Activated CD4-positive, alpha-beta T cell treated with anti-CD3 and anti-CD28 coated beads, Interleukin-2, amount 50 U/mL, for 1 hour (primary cell): ENCODE data around the gene SHISA4.

Source experiments
- DNase-seq: peaks from one replicate; pipeline ENCODE4 v3.0.0-alpha.2; 2020

The SHISA4 gene

DNA sequence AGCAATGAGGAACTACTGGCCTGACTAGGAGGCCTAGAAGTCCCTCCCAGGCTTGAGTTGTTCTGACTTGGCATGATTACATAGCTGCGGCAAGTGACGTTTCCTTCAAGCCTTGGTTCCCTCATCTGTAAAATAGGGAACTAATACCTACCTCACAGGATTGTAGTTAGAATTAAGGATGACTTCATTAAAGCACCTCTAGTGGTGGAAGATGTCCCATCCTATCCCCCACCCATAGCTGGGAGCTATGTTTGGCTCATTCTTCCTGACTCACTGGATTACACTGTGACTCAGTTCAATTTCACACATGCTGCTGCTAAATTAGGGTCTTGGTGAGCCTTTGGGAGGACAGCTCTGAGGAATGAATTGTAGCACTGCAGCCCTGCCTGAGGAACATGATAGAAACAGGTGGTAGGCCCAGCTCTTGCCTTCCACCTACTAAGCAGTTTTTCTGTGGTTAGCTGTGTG is 6.0 kb upstream of the SHISA4 start:
- no peak for DNase-seq

DNA sequence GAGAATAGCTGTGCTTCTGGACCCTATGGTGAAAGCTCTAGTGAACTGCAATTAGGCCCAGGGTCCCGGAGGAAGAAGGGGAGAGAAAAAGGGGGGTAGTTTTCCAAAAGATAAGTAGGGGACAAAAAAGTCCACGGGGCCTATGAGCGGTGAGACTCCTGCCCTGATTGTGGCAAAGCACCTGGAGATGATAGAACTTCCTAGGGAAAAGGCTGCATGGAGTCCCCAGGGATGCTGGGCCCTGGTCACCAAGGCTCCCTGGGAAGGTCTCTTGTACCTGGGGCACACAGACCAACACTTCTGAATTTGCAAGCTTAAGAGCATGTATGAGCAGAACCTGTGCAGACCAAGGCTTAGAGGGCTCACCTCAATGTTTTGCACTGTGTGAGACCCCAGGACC is 5.4 kb upstream of the SHISA4 start:
- no peak for DNase-seq

GRCh38 chr1:201883786-201884185 is 4.9 kb upstream of the SHISA4 start:
- DNase-seq, result no peak

- no peak for DNase-seq
These were observed 4.3 kb upstream of the SHISA4 start for GRCh38 chr1:201884425-201884824.

DNA sequence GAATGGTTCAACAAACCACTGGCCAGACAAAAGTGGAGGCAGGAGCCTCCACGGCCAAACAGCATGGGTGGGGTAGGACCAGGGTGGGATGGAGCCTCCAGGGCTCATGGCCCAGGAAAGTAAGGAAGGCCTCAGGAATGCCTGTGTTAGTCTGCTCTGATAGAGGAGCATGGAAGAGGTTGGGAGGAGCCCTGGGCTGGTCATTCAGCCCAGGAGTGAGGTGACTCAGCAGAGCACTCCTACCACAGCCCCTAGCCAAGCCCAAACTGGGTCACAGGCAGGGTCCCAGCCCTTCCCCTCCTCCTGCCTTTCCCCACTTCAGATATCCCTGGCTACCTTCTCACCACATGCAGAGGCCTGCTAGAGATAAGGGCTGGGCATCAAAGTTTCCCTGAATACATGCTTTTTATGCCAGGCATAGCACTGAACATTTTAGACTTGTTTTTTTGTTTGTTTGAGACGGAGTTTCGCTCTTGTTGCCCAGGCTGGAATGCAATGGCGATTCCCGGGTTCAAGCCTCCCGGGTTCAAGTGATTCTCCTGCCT is 3.1 kb upstream of the SHISA4 start:
- no peak for DNase-seq

DNA sequence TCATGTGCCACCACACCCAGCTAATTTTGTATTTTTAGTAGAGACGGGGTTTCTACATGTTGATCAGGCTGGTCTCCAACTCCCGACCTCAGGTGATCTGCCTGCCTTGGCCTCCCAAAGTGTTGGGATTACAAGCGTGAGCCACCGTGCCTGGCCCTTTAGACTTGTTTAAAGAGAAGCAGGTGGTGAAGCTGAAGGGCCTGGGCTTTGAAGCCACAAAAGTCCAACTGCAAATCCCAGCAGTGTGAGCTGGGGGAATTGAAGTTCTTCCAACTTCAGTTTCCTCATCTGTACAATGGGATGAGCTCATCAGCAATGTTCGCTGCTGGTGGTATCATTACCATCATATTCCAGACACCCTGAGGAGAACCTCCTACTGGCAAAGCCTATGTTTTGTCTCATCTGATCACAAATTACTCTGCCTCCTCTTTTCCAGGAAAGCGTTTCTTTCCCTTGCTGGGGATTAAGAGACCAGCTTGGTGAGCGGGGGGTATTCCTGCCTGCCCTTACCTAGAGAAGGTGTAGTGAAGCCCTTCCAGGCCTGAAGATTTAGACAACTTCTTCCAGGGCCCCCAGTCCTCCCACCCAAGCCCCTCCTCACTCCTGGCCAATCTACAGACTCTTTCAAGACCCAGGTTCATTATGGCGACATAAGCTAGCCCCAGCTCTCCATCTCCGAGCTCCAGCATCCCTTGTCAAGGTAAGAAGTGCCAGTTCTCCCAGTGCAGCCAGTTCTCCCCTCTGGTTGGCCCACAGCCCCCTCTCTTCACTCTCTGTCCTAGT is 2.4 kb upstream of the SHISA4 start:
- no peak for DNase-seq

- DNase-seq, result no peak
These were observed 1.4 kb upstream of the SHISA4 start for GRCh38 chr1:201887116-201887866.

DNA sequence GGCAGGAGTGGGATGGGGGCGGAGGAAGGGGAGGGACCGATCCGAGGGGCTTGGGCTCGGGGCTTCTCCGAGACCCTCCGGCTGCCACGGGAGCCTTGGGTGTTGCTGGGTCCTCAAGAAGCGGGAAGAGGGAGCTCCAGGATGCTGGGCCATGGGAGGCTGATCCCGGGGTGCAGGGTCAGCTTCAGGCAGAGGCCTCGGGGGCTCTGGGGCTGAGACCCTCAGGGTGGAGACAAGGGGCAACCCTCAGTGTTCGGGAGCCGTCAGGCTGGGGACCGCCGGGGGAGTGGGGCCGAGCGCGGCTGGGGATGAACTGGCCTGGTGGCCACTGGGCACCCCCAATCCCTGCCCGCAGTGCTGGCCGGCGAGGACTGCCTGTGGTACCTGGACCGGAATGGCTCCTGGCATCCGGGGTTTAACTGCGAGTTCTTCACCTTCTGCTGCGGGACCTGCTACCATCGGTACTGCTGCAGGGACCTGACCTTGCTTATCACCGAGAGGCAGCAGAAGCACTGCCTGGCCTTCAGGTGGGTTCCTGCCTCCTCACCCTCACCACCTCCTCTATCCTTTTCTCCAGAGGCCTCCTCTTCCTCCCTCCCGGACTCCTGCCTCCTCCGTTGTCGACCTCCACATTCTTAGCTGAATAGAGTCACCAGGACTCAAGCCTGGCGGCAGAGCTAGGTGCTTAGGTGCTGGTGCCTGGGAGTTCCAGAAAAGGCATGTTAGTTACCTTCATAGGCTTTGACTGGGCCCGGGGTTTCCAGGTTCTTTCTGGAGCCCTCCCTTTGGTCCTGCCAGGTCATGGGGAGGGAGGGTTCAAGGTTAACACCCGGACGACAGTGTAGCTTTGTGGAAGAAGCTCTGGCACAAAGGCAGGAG is 631 bp downstream of the SHISA4 start:
- no peak for DNase-seq

DNA sequence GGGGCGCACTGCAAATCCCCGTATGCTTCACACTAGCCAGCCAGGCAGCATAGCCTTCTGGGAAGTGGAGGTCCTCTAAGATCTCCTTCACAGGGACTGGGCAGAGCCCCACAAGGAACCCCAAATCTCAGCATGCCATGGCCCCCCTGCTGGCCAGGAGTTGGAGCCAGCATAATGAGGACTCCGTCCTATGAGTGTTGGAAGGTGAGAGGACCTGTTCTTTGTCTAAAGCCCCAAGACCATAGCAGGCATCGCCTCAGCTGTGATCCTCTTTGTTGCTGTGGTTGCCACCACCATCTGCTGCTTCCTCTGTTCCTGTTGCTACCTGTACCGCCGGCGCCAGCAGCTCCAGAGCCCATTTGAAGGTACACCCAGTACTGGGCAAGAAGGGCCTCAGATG is 1.5 kb downstream of the SHISA4 start:
- no peak for DNase-seq

DNA sequence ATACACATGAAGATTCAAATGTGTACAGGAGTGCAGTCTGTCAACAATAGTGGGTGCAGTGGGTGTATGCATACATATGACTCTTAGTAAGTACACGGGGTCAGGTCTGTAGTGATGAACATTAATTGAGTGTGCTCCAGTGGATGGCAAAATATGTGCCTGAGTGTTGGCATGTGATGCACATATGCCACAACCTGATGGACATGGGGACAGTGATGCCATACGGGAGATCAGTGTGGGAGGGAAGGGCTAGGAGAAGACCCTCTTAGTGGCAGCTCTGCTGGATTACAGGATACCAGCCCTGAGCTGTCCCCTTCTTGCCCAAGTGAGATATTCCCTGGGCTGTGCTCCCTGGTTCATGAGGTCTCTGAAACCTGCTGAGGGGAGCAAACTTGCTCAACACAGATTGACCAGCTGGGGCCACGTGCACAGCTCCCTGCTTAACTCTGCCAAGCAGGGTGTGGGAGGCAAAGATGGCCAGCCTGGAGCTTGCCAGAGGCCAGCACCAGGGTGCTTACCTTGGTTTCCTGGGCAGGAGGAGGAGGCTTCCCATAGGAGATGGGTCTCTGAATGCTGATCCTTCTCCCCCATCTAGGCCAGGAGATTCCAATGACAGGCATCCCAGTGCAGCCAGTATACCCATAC is 2.2 kb downstream of the SHISA4 start:
- no peak for DNase-seq

DNA sequence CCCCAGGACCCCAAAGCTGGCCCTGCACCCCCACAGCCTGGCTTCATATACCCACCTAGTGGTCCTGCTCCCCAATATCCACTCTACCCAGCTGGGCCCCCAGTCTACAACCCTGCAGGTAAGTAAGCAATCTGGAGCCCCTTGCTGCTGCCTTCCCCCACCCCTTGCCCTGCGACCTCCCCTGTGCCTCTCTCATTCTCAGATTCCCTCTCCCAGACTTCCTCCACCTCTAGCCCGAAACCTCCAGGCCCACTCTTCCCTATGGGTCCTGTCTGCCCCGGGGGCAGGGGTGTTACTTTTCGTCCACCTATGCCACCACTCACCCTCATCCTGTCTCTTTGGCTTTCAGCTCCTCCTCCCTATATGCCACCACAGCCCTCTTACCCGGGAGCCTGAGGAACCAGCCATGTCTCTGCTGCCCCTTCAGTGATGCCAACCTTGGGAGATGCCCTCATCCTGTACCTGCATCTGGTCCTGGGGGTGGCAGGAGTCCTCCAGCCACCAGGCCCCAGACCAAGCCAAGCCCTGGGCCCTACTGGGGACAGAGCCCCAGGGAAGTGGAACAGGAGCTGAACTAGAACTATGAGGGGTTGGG is 2.9 kb downstream of the SHISA4 start:
- DNase-seq, result no peak

GRCh38 chr1:201892211-201892610 is 3.5 kb downstream of the SHISA4 start:
- DNase-seq, result no peak

GRCh38 chr1:201893431-201893830 is 4.7 kb downstream of the SHISA4 start:
- DNase-seq, result no peak

DNA sequence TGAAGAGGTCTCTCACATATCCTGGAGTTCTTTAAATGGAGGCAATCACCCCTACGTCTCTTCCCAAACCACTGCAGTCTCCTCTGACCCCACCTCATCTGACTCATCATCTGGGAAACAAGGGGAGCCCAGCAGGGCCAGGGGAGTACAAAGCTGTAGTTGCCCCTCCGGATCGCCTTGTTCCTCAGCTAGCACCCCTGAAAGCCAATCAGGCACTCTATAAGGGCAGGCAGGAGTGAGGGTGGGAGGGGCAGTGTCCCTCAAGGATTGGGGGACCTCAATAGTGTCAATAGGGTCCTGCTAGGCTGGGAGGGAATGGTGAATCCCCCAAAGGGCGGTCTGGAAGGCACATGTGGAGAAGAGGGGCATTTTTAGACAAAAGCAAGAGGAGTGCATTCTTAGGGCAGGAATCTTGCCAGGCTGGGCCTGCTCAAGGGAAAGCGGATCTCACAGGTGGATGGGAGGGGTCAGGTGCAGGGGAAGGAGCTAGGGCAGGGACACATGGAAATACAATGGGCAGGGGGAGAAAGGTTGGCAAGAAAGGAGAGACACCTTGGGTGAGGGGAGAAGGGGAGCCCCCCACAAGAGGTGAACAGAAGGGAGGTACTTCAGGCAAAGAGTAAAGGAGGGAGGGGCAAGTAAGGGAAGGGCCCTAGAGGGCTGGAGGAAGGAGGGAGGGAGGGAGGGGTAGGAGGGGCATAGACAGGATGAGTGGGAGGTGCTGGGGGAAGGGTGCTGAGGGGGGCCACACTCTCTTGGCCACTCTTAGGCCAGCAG is 5.8 kb downstream of the SHISA4 start:
- DNase-seq, result no peak

DNA sequence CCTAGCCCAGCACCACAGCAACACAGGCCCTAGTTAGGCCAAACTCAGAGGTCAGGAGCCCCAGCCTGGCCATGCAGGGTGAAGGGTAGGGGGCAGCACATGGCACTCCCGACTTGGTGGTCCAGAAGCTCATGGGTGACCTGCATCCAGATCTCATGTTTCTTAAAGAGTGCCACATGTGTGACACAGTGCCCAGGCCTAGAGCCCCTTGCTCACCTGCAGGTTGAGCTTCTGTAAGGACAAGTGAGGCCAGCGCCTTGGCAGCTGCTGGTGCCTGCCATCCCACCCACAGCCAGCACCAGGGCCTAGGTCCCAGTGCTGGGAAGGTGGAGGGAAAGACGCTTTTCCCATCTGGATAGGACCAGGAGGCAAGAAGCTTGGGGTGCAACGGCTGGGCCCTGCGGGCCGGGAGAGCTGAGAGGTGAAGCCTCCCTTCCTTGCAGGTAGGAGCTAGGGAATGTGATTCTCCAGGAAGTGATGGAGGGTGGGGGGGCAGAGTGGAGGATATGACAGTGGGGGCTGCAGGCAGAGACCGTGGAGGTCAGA is 6.5 kb downstream of the SHISA4 start:
- DNase-seq, result no peak

GRCh38 chr1:201895913-201896807 is 7.5 kb downstream of the SHISA4 start:
- peak; percentile 77 for DNase-seq

GRCh38 chr1:201896951-201897391 is 8.3 kb downstream of the SHISA4 start:
- no peak for DNase-seq

DNA sequence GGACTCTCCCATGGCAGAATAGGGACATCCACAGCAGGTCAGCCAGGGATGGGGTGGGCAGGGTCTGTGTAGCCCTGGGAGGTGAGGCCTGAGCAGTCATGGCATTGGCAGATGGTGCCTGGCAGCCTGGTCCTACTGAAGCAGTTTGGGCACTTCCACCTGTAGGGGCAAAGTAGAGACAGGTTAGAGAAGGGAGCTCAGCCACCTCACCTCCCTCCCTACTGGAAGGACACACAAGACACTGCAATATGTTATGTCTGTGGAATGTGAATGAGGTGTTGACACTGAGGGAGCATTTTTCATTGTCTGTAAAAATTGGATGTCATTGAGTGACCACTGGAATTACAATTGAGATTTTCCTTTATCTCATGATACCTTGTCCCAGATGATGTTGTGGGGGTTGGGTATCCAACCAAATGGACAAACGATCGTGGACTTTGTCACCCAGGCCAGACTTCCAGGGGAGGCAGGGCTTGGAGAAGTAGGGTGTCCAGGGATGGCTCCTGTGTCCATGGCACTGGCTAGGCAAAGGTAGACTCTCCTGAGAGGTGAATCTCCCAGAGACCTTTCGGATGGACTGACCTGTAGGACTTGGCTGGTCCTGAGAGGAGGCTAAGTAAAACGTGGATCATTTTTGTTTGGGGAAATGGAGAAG is 9.7 kb downstream of the SHISA4 start:
- DNase-seq, result no peak

- no peak for DNase-seq
These were observed 10.3 kb downstream of the SHISA4 start for GRCh38 chr1:201898992-201899391.
